ENCODE measurements around the gene LDAF1.

DNA sequence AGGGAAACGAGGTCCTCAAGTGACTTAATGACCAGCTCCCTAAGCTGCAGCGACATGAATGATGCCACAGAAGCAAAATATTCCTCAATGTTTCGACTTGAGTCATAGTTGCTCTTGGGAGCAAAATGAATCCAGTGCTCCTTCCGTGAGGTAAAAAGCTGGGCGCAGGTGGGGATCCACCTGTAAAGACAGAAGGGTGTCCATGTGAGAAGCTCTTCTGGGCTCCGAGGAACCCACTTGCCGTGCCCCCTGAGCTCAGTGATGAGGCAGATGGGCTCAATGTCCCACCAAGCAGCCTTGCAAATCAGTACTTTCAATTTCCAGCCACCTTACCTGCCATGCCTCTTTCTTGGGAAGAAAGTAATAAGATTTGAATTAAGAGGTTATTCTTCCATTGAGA lies 33.3 kb upstream of the LDAF1 start:
- TF ChIP-seq POLR2A (IDR thresholded peaks at IDR 0.05; ENCODE audit: low read depth, low read length), result no peak
- no peak for TF ChIP-seq PAX5 (IDR thresholded peaks at IDR 0.05; ENCODE audit: insufficient read depth, low read length, severe bottlenecking)
- TF ChIP-seq TAF1 (IDR thresholded peaks at IDR 0.05; ENCODE audit: low read depth, low read length), result no peak
- TF ChIP-seq POLR2AphosphoS5 (IDR thresholded peaks at IDR 0.05; ENCODE audit: low read depth, low read length), result no peak

Data from GM12891 (cell line).